ENCODE measurements around the gene TBKBP1. TPM values are rescaled to one million over a fixed set of nuclear protein-coding genes. Genes with fewer than 3 reads are reported as not detected.

The TBKBP1 gene
- total and polyA plus RNA-seq, 12 donors = 8.4 to 27.9 (median 12.6) TPM

DNA sequence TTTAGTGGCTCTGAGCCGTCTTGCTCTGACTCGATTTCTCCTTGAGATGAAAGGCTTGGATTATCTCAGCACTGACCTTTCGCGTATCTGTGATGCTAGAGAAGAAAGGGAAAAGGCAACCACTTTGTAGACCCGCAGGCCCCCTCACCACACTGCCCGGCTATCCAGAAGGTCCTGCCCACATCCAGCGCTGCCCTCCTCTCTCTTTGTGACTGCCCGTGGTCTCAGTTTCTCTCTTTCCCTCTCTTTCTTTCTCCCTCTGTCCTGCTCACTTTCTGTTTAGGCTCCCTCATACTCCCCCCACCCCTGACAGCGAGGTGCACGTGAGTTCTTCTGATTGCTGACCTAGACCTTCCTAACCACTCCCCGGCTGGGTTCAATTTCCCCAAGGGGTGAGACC lies 26.2 kb downstream of the TBKBP1 start:
- TF ChIP-seq, protein P1, sequence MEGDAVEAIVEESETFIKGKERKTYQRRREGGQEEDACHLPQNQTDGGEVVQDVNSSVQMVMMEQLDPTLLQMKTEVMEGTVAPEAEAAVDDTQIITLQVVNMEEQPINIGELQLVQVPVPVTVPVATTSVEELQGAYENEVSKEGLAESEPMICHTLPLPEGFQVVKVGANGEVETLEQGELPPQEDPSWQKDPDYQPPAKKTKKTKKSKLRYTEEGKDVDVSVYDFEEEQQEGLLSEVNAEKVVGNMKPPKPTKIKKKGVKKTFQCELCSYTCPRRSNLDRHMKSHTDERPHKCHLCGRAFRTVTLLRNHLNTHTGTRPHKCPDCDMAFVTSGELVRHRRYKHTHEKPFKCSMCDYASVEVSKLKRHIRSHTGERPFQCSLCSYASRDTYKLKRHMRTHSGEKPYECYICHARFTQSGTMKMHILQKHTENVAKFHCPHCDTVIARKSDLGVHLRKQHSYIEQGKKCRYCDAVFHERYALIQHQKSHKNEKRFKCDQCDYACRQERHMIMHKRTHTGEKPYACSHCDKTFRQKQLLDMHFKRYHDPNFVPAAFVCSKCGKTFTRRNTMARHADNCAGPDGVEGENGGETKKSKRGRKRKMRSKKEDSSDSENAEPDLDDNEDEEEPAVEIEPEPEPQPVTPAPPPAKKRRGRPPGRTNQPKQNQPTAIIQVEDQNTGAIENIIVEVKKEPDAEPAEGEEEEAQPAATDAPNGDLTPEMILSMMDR (IDR thresholded peaks at IDR 0.05) = no peak
- H3K9me3 ChIP-seq = no peaks in the 10 kb centered on the region
- H3K27ac ChIP-seq = no peak overlapping the region
- no peak for DNase-seq
- 60 to 65% methylated on average over 11 of the region's 11 CpGs for WGBS, 2 donors
- peaks cover 11 to 79% (median 71%) of the 10 kb centered on the region in 7 donors for H3K27me3 ChIP-seq
- no peaks in the 10 kb centered on the region for H3K36me3 ChIP-seq
- no peak overlapping the region for H3K4me3 ChIP-seq
- intact Hi-C loops (cut with DNase I) = no loop called here
- peaks cover 0 to 48% (median 0%) of the 10 kb centered on the region in 9 donors for H3K4me1 ChIP-seq
- ATAC-seq = no peak

DNA sequence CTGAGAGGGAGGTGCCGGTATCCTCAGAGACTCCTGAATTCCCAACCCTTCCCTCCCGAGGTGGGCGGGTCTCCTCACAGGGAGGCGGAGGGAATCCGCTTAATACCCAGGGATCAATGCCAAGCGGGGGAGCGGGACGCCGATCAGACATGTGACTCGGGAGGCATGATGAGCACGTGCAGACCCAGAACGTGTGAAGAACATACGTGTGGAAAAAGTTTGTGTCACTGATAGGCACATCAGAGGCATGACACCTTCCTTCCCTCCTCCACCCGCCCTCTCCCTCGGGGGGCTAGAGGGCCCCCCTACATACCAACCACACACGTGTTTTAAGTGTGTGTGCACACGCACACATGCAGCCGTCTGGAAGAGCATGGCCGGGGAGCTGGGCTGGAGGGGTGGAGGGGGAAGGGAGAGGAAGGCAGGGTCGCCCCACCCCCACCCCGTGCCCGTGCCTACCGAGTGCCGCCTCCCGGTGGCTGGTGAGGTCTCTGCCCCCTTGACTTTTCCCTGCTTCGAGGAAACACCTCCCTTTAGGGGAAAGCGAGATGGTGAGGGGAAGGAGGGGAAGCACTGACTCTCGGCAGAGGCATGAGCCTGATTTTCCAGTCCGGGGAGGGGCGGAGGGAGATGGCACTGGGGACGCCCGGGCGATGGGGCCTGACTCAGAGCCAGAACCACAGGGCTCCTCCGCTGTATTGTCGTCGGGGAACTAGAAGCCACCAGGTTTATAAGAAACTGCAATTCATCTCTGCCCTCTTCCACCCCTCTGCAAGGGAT lies 27.0 kb downstream of the TBKBP1 start:
- Histone ChIP-seq H3K4me3 (no peak overlapping the region), H3K36me3 (no peaks in the 10 kb centered on the region), H3K27me3 (peaks cover 11 to 86% (median 78%) of the 10 kb centered on the region in 7 donors), H3K4me1 (peaks cover 0 to 48% (median 0%) of the 10 kb centered on the region in 9 donors), H3K9me3 (no peaks in the 10 kb centered on the region), H3K27ac (no peak overlapping the region)
- ATAC-seq (peak in 4 of 8 donors; percentile 25 to 46 (median 30)), DNase-seq (no peak)
- 7% methylated on average over 36 of the region's 36 CpGs for WGBS, 2 donors
- TF ChIP-seq, protein P1 (IDR thresholded peaks at IDR 0.05) = no peak
- intact Hi-C loops (cut with DNase I) = no loop called here

DNA sequence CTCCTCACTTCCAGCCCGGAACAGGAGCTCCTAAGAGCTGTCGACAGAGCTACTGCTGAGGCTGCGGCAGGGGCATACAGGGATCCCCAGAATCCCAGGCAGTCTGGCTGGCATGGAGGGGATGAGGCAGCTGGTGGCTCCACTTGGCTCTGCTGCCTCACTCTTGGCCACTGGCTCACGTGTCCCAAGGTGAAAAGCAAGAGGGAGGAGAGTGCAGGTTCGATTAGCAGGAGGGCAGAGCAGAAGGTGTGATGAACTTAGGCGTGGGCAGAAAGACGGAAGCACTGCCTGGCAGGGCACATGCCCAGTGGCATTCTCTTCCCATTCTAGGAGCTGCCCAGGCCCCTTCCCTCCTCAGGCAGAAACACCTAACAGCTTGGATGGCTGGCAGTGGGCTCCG lies 27.8 kb downstream of the TBKBP1 start:
- TF ChIP-seq, protein P1 (IDR thresholded peaks at IDR 0.05) = no peak
- DNase-seq (no peak), ATAC-seq (no peak)
- Histone ChIP-seq H3K27ac (no peak overlapping the region), H3K27me3 (peaks cover 11 to 91% (median 79%) of the 10 kb centered on the region in 7 donors), H3K9me3 (no peaks in the 10 kb centered on the region), H3K36me3 (no peaks in the 10 kb centered on the region), H3K4me3 (no peak overlapping the region), H3K4me1 (peaks cover 0 to 48% (median 0%) of the 10 kb centered on the region in 9 donors)
- intact Hi-C loops (cut with DNase I) = no loop called here
- 42 to 46% methylated on average over 8 of the region's 8 CpGs for WGBS, 2 donors

DNA sequence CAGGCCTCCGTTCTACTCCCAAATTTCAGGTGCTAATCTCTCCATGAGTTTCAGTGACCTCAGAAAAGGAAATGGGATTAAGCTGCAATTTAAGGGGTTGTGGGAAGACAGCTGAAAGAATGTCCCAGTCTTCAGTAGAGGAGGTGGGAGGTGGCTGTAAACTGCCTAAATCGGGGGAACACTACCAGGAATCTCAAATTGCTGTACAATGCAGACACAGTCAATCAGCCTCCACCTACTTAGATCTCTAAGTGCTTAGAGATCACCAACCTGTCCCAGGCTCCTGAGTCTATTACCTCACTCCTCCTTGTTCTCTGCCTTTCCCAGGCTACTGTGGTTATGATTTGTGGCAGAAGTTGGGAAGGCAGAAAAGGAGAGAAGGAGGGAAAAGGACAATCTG lies 30.7 kb downstream of the TBKBP1 start:
- WGBS, 2 donors = 72% methylated on average over 2 of the region's 2 CpGs

More for the DNA sequence above, 30.7 kb downstream of the TBKBP1 start:
- no peaks in the 10 kb centered on the region for H3K36me3 ChIP-seq
- ATAC-seq (no peak), DNase-seq (no peak)
- TF ChIP-seq, protein P1 (IDR thresholded peaks at IDR 0.05) = no peak
- intact Hi-C loops (cut with DNase I) = no loop called here
- H3K27ac ChIP-seq = no peak overlapping the region
- H3K9me3 ChIP-seq = no peaks in the 10 kb centered on the region
- no peak overlapping the region for H3K4me3 ChIP-seq
- H3K4me1 ChIP-seq = peaks cover 0 to 26% (median 0%) of the 10 kb centered on the region in 9 donors
- H3K27me3 ChIP-seq = peaks cover 11 to 89% (median 65%) of the 10 kb centered on the region in 7 donors
